ENCODE results near the gene NPSR1.

- TF ChIP-seq CTCF (IDR thresholded peaks at IDR 0.05) (peak; percentile 40 to 63 (median 48)), POLR2A (IDR thresholded peaks at IDR 0.05) (no peak)
Observed at GRCh38 chr7:34675749-34676374, 17.8 kb downstream of the NPSR1 start.

Data from heart left ventricle (tissue), 13 donors.